ENCODE results near the gene ZP1.

GRCh38 chr11:60867871-60868681 is 734 bp downstream of the ZP1 start:
- TF ChIP-seq CTCF (conservative IDR thresholded peaks at IDR 0.05; ENCODE audit: low read depth, low read length) (no peak), RAD21 (IDR thresholded peaks at IDR 0.05; ENCODE audit: low read length) (no peak), BHLHE40 (IDR thresholded peaks at IDR 0.05; ENCODE audit: low read depth, low read length) (no peak)
